Measurements from ENCODE around the gene CLDN24. TPM values are rescaled to one million over a fixed set of nuclear protein-coding genes. Genes with fewer than 3 reads are reported as not detected.

Gene CLDN24
- total and polyA plus RNA-seq, 7 donors: not detected

DNA sequence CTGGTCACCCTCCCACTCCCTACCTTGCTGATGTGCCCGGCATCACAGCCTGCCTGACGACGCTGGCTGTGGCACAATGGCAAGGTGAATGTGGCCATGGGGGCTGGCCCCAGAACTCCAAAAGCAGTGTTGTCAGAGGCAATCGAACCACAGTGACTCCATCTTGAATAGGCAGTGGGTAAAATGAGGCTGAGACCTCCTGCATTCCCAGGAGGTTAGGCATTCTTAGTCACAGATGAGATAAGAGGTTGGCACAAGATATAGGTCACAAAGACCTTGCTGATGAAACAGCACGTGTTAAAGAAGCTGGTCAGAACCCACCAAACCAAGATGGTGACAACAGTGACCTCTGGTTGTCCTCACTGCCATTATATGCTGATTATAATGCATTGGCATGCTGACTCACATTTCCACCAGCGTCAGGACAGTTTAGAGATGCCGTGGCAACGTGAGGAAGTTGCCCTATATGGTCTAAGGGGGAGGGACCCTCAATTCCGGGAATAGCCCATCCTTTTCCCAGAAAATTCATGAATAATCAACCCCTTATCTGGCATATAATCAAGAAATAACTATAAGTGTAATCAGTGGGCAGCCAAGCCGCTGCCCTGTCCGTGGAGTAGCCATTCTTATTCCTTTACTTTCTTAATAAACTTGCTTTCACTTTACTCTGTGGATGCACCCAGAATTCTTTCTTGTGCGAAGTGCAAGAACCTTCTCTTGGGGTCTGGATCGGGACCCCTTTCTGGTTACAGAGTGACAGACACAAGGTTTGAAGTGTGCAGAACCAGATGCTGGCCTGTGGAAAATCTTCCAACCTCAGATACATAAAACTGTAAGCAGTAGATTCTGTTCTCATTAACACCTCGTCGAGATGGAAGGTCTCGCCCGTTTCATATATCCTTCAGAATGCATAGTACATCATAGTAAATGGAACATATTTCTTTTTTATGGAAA is 26.8 kb upstream of the CLDN24 start:
- Histone ChIP-seq H3K27ac (no peak overlapping the region), H3K9me3 (no peaks in the 10 kb centered on the region), H3K4me3 (no peak overlapping the region), H3K4me1 (no peaks in the 10 kb centered on the region), H3K36me3 (ENCODE audit: insufficient read depth in 1 of 2, low read depth in 1 of 2) (no peaks in the 10 kb centered on the region), H3K27me3 (ENCODE audit: insufficient read depth in 3 of 3, low read length in 2 of 3) (peaks cover 0 to 5% (median 0%) of the 10 kb centered on the region in 3 donors)
- ATAC-seq: peak in 1 of 4 donors; percentile 34
- 66 to 73% (median 70%) methylated on average over 17 of the region's 17 CpGs for WGBS, 3 donors
- TF ChIP-seq, protein P1, sequence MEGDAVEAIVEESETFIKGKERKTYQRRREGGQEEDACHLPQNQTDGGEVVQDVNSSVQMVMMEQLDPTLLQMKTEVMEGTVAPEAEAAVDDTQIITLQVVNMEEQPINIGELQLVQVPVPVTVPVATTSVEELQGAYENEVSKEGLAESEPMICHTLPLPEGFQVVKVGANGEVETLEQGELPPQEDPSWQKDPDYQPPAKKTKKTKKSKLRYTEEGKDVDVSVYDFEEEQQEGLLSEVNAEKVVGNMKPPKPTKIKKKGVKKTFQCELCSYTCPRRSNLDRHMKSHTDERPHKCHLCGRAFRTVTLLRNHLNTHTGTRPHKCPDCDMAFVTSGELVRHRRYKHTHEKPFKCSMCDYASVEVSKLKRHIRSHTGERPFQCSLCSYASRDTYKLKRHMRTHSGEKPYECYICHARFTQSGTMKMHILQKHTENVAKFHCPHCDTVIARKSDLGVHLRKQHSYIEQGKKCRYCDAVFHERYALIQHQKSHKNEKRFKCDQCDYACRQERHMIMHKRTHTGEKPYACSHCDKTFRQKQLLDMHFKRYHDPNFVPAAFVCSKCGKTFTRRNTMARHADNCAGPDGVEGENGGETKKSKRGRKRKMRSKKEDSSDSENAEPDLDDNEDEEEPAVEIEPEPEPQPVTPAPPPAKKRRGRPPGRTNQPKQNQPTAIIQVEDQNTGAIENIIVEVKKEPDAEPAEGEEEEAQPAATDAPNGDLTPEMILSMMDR (IDR thresholded peaks at IDR 0.05): no peak
- DNase-seq: no peak
- intact Hi-C loops (cut with DNase I): no loop called here

DNA sequence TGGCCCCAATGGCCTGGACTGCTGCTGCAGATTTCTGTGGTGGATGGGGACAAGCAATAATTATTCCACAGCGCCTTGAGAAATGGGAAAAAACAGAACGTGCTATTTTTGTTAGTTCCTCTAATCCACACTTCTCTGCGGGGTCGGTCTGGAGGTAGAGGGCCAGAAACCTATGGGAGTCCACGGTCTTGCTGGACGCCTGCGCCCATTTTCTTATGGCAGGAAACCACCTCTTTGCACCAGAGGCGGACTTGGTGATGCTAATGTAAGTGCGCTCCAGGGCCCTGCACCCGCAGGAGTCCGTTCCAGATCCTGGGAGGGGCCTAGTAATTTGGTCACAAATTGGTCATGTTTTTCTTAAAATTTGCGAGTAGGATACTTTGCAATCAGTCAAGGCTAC is 25.9 kb upstream of the CLDN24 start:
- TF ChIP-seq, protein P1 (IDR thresholded peaks at IDR 0.05): no peak
- intact Hi-C loops (cut with DNase I): no loop called here

DNA sequence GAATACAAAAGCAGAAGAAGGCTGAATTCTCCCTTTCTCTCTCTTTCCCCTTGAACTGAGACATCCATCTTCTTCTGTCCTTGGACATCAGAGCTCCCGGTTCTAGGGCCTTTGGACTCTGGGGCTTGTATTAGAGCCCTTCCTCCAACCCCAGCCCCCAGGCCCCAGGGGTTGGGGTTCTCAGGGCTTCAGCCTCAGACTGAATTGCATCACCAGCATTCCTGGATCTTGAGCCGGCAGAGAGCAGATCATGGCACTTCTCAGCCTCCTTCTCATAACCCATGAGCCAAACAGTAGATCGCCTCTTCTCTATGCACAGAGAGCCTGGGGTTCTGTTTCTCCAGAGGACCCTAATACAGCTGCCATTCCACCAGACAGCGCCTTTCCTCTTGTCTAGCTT is 25.3 kb upstream of the CLDN24 start:
- ATAC-seq (no peak), DNase-seq (no peak)
- H3K4me1 ChIP-seq: no peaks in the 10 kb centered on the region
- H3K4me3 ChIP-seq: no peak overlapping the region
- TF ChIP-seq, protein P1 (IDR thresholded peaks at IDR 0.05): no peak
- 84 to 92% (median 84%) methylated on average over 4 of the region's 4 CpGs for WGBS, 3 donors
- H3K27me3 ChIP-seq (ENCODE audit: insufficient read depth in 3 of 3, low read length in 2 of 3): peaks cover 0 to 11% (median 3%) of the 10 kb centered on the region in 3 donors
- no peaks in the 10 kb centered on the region for H3K9me3 ChIP-seq
- intact Hi-C loops (cut with DNase I): no loop called here
- H3K27ac ChIP-seq: no peak overlapping the region
- no peaks in the 10 kb centered on the region for H3K36me3 ChIP-seq (ENCODE audit: insufficient read depth in 1 of 2, low read depth in 1 of 2)

More for the DNA sequence above, 25.9 kb upstream of the CLDN24 start:
- Histone ChIP-seq H3K4me3 (no peak overlapping the region), H3K9me3 (no peaks in the 10 kb centered on the region), H3K27me3 (ENCODE audit: insufficient read depth in 3 of 3, low read length in 2 of 3) (peaks cover 0 to 11% (median 2%) of the 10 kb centered on the region in 3 donors), H3K36me3 (ENCODE audit: insufficient read depth in 1 of 2, low read depth in 1 of 2) (no peaks in the 10 kb centered on the region), H3K27ac (no peak overlapping the region), H3K4me1 (no peaks in the 10 kb centered on the region)
- 89 to 90% (median 89%) methylated on average over 12 of the region's 12 CpGs for WGBS, 3 donors
- no peak for ATAC-seq
- DNase-seq: no peak

DNA sequence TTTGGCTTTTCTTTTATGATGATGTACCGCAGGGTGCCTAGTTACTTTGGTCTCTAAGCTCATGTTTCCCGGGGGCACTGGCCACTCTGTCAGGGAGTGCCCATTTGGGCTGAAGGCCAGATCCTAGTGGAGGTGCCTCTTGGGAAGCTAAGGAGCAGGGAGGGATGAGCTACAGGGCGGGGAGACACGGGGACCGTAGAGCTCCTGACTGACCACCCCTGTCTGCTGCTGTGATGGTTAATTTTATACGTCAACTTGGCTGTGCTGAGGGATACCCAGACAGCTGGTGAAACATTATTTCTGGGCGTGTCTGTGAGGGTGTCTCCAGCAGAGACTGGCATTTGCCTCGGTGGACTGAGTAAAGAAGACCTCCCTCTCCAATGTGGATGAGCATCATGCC is 24.9 kb upstream of the CLDN24 start:
- no peaks in the 10 kb centered on the region for H3K4me1 ChIP-seq
- no peaks in the 10 kb centered on the region for H3K9me3 ChIP-seq
- intact Hi-C loops (cut with DNase I): no loop called here
- ATAC-seq (no peak), DNase-seq (no peak)
- peaks cover 0 to 11% (median 4%) of the 10 kb centered on the region in 3 donors for H3K27me3 ChIP-seq (ENCODE audit: insufficient read depth in 3 of 3, low read length in 2 of 3)
- TF ChIP-seq, protein P1 (IDR thresholded peaks at IDR 0.05): no peak
- no peak overlapping the region for H3K4me3 ChIP-seq
- 57 to 64% (median 63%) methylated on average over 8 of the region's 8 CpGs for WGBS, 3 donors
- no peaks in the 10 kb centered on the region for H3K36me3 ChIP-seq (ENCODE audit: insufficient read depth in 1 of 2, low read depth in 1 of 2)
- H3K27ac ChIP-seq: no peak overlapping the region
